Naive thymus-derived CD4-positive, alpha-beta T cell (primary cell): Measurements from ENCODE around the gene GPATCH3. TPM values are rescaled to one million over a fixed set of nuclear protein-coding genes. Genes with fewer than 3 reads are reported as not detected.

Experiments
- ATAC-seq: fragments of 150-1000 bp; cut with Tn5 transposase; 2 replicates; pipeline ENCODE4 v1.10.0; 2021; ENCODE audit warnings: mild to moderate bottlenecking, moderate library complexity
- CTCF ChIA-PET: fragments of 350-600 bp; sonication (Branson Sonifier 250); formaldehyde crosslinking; loops from one replicate; lab custom pipeline; 2021; ENCODE audit warnings: antibody characterized with exemption; lab: Charles Lee
- POLR2A ChIA-PET: fragments of 350-600 bp; sonication (Branson Sonifier 250); formaldehyde crosslinking; loops from one replicate; lab custom pipeline; 2021; ENCODE audit warnings: antibody characterized with exemption, inconsistent platforms; lab: Charles Lee
- DNase-seq, 9 donors: peaks; one replicate each; pipeline versions ENCODE4 v3.0.0 to v3.0.0-alpha.2; 2020 to 2022; ENCODE audit warnings: mixed read lengths in 1 of 9
- H3K27ac ChIP-seq: one replicate; pipeline ENCODE4 v1.7.0; 2013; ENCODE audit warnings: mild to moderate bottlenecking, low read depth, low read length, moderate library complexity
- H3K27me3 ChIP-seq, 2 donors: one replicate each; pipeline ENCODE4 v1.7.0; 2013; ENCODE audit warnings: low read length in 2 of 2, mild to moderate bottlenecking in 2 of 2, moderate library complexity in 2 of 2; ENCODE audit not compliant: control insufficient read depth in 2 of 2, insufficient read depth in 2 of 2
- H3K36me3 ChIP-seq, 3 experiments: 1 replicate in 2 of 3; 2 replicates in 1 of 3; pipeline ENCODE4 v1.7.0; 2013; ENCODE audit warnings: low read length in 3 of 3, mild to moderate bottlenecking in 3 of 3, moderate library complexity in 1 of 3; ENCODE audit not compliant: insufficient read depth in 3 of 3, control insufficient read depth in 2 of 3
- H3K4me1 ChIP-seq, 2 donors: one replicate each; pipeline ENCODE4 v1.7.0; 2013; ENCODE audit warnings: low read length in 2 of 2, mild to moderate bottlenecking in 2 of 2, moderate library complexity in 1 of 2; ENCODE audit not compliant: control insufficient read depth in 2 of 2, insufficient read depth in 2 of 2
- H3K4me3 ChIP-seq: 2 replicates; pipeline ENCODE4 v1.7.0; 2013; ENCODE audit warnings: mild to moderate bottlenecking, low read length
- H3K9me3 ChIP-seq, 3 experiments: 1 replicate in 2 of 3; 2 replicates in 1 of 3; pipeline ENCODE4 v1.7.0; 2013; ENCODE audit warnings: low read length in 3 of 3; ENCODE audit not compliant: control insufficient read depth in 2 of 3
- H3K27ac Mint-ChIP-seq, 9 donors: one replicate each; pipeline ENCODE4 v1.8.0; 2020 to 2022; ENCODE audit warnings: mixed read lengths in 9 of 9, mild to moderate bottlenecking in 8 of 9, moderate library complexity in 5 of 9, inconsistent platforms in 2 of 9
- H3K27me3 Mint-ChIP-seq, 5 donors: one replicate each; pipeline ENCODE4 v1.8.0; 2021 to 2022; ENCODE audit warnings: mixed read lengths in 5 of 5, mild to moderate bottlenecking in 1 of 5
- H3K36me3 Mint-ChIP-seq, 5 donors: one replicate each; pipeline ENCODE4 v1.8.0; 2020 to 2022; ENCODE audit warnings: mixed read lengths in 5 of 5, mild to moderate bottlenecking in 3 of 5, inconsistent platforms in 1 of 5
- H3K4me1 Mint-ChIP-seq, 7 donors: one replicate each; pipeline ENCODE4 v1.8.0; 2020 to 2022; ENCODE audit warnings: mixed read lengths in 7 of 7, mild to moderate bottlenecking in 3 of 7, inconsistent platforms in 1 of 7
- H3K4me3 Mint-ChIP-seq, 10 donors: one replicate each; pipeline ENCODE4 v1.8.0; 2020 to 2022; ENCODE audit warnings: mild to moderate bottlenecking in 10 of 10, mixed read lengths in 10 of 10, moderate library complexity in 6 of 10, inconsistent platforms in 2 of 10
- H3K9me3 Mint-ChIP-seq, 11 donors: one replicate each; pipeline ENCODE4 v1.8.0; 2020 to 2022; ENCODE audit warnings: mixed read lengths in 11 of 11, mild to moderate bottlenecking in 4 of 11, inconsistent platforms in 1 of 11, moderate library complexity in 1 of 11
- intact Hi-C, 2 donors: fragments of 100-400 bp; cut with micrococcal nuclease; formaldehyde crosslinking; loops; one replicate each; pipeline ENCODE4 v1.15.1; 2023
- polyA plus RNA-seq, 2 donors: library from polyadenylated mRNA; unstranded; fragments of 300-500 nt; fragmentation: Illumina TruSeq; gene quantifications; one replicate each; pipeline ENCODE4 v1.2.3, GENCODE V29; 2021
- total RNA-seq, 6 experiments: library from RNA in 5 of 6; stranded (reverse) in 5 of 6; gene quantifications; 1 replicate in 5 of 6; 2 replicates in 1 of 6; pipeline ENCODE4 v1.2.3 and lab custom pipeline; 2021 to 2026

GPATCH3 gene
- total and polyA plus RNA-seq, 7 experiments from 2014 or later = 12.5 to 38.4 (median 21.6) TPM

- no peak overlapping the region for H3K27ac ChIP-seq
- Mint-ChIP-seq H3K27me3 (no peaks in the 10 kb centered on the region), H3K27ac (peak overlapping the region in 1 of 9 donors; percentile 44), H3K4me1 (peaks cover 25 to 40% (median 32%) of the 10 kb centered on the region in 7 donors), H3K9me3 (no peaks in the 10 kb centered on the region), H3K4me3 (peak overlapping the region in 2 of 10 donors; percentile 6 to 34), H3K36me3 (peaks cover 14 to 24% (median 16%) of the 10 kb centered on the region in 5 donors)
- ATAC-seq (no peak), DNase-seq (no peak)
- ChIA-PET CTCF (no interaction called here), POLR2A (no interaction called here)
- no peaks in the 10 kb centered on the region for H3K9me3 ChIP-seq
- peaks cover 6 to 9% of the 10 kb centered on the region in 2 donors for H3K4me1 ChIP-seq
- H3K27me3 ChIP-seq = no peaks in the 10 kb centered on the region
- intact Hi-C loops = no loop called here
- H3K4me3 ChIP-seq = no peak overlapping the region
- peaks cover 0 to 63% (median 8%) of the 10 kb centered on the region in 3 experiments for H3K36me3 ChIP-seq
Measured at GRCh38 chr1:26894263-26894662, 6.0 kb downstream of the GPATCH3 start.

DNA sequence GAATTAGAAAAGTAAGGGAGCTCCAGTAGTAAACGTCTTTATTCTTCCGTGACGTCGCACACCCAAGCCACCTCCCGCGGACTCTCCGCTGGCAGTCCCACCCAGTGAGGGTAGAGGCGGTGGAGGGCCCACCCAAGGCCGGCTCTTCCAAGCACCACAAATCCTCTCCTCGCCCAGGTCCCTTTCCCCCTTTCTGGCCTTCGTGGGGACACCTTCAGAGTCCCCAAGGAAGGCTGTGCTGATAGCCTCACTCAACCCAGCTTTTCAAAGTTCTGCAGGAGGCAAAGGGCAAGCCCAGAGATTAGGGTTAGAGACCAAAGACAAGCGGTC, 9.8 kb downstream of the GPATCH3 start:
- H3K36me3 ChIP-seq = peaks cover 9 to 73% (median 15%) of the 10 kb centered on the region in 3 experiments
- no peaks in the 10 kb centered on the region for H3K27me3 Mint-ChIP-seq
- no peaks in the 10 kb centered on the region for H3K9me3 ChIP-seq
- CTCF ChIA-PET = interaction anchor here (1.3 kb wide), 2 partner anchors 9 to 11 kb away, joined by 4 to 5 read pairs; partner anchors contain the start of gene GPATCH3
- no peaks in the 10 kb centered on the region for H3K27me3 ChIP-seq
- peaks cover 15 to 34% (median 21%) of the 10 kb centered on the region in 5 donors for H3K36me3 Mint-ChIP-seq
- peak overlapping the region; percentile 98 for H3K4me3 ChIP-seq
- H3K27ac ChIP-seq = peak overlapping the region; percentile 94
- H3K4me1 ChIP-seq = peaks cover 7% of the 10 kb centered on the region in 2 donors
- peaks cover 23 to 42% (median 31%) of the 10 kb centered on the region in 7 donors for H3K4me1 Mint-ChIP-seq
- ATAC-seq (peak; percentile 53), DNase-seq (no peak)
- H3K27ac Mint-ChIP-seq = peak overlapping the region; percentile 93 to 96 (median 95)
- peak overlapping the region; percentile 89 to 98 (median 94) for H3K4me3 Mint-ChIP-seq
- intact Hi-C loops = loop anchor here (1.0 to 2.0 kb wide), 4 partner anchors 10 to 64 kb away; partner anchors contain the start of genes GPATCH3 (in 2 of the 2), NUDC (in 2 of the 2) and ZDHHC18 (in 1 of the 2)
- POLR2A ChIA-PET = interaction anchor here (0.6 to 2.9 kb wide), 17 partner anchors 10 to 419 kb away, joined by 3 to 74 read pairs (median 4); partner anchors contain the start of genes GPATCH3, HMGN2, KDF1 and NUDC
- H3K9me3 Mint-ChIP-seq = no peaks in the 10 kb centered on the region

- Histone ChIP-seq H3K27me3 (no peaks in the 10 kb centered on the region), H3K4me1 (peaks cover 7% of the 10 kb centered on the region in 2 donors), H3K36me3 (peaks cover 14 to 73% (median 16%) of the 10 kb centered on the region in 3 experiments), H3K27ac (peak within 1 kb of the TSS; percentile 94), H3K9me3 (no peaks in the 10 kb centered on the region), H3K4me3 (peak within 1 kb of the TSS; percentile 98)
- Mint-ChIP-seq H3K27me3 (no peaks in the 10 kb centered on the region), H3K36me3 (peaks cover 18 to 37% (median 26%) of the 10 kb centered on the region in 5 donors), H3K9me3 (no peaks in the 10 kb centered on the region), H3K4me1 (peaks cover 22 to 43% (median 35%) of the 10 kb centered on the region in 7 donors), H3K27ac (peak within 1 kb of the TSS; percentile 93 to 96 (median 95)), H3K4me3 (peak within 1 kb of the TSS; percentile 89 to 98 (median 94))
- ChIA-PET POLR2A (interaction anchor here (0.6 to 2.9 kb wide), 19 partner anchors 10 to 418 kb away, joined by 3 to 74 read pairs (median 4); partner anchors contain the start of genes GPATCH3, HMGN2, KDF1 and NUDC), CTCF (interaction anchor here (0.5 to 1.3 kb wide), 4 partner anchors 10 to 142 kb away, joined by 3 to 5 read pairs (median 4); partner anchors contain the start of gene GPATCH3)
- DNase-seq (peak; percentile 49 to 78 (median 73)), ATAC-seq (peak; percentile 97)
- intact Hi-C loops = loop anchor here (1.0 to 2.0 kb wide), 4 partner anchors 10 to 63 kb away; partner anchors contain the start of genes GPATCH3 (in 2 of the 2), NUDC (in 2 of the 2) and ZDHHC18 (in 1 of the 2)
Measured at GRCh38 chr1:26889551-26890466, 10.5 kb downstream of the GPATCH3 start, which contains the start of gene GPN2. Gene GPN2 (minus strand): TSS chr1:26890283. CDS start chr1:26890096, 187 bp downstream.

DNA sequence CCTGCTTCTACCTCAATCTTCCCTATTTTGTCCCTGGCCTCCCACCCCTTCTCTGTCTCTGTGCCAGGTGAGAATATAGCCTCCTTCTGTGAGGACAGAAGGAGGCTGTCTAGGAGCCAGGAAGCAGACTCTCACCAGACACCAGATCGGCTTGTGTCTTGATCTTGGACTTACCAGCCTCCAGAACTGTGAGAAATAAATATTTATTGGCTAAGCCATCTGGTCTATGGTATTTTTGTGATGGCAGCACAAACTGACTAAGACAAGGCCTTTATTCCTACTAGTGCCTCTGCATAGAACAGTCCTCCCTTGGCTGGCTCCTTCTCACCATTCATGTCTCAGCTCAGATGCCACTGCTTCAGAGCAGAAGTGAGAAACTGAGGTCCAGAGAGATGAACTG, 12.0 kb downstream of the GPATCH3 start:
- ChIA-PET POLR2A (interaction anchor here (0.6 to 2.3 kb wide), 4 partner anchors 11 to 1420 kb away, joined by 3 to 8 read pairs (median 4); partner anchors contain the start of gene GPATCH3), CTCF (interaction anchor here (0.6 to 1.5 kb wide), 6 partner anchors 10 to 534 kb away, joined by 3 to 6 read pairs (median 4); no protein-coding TSS in a partner anchor)
- no peak overlapping the region for H3K4me3 ChIP-seq
- Mint-ChIP-seq H3K27me3 (no peaks in the 10 kb centered on the region), H3K4me1 (peaks cover 18 to 40% (median 35%) of the 10 kb centered on the region in 7 donors), H3K9me3 (no peaks in the 10 kb centered on the region), H3K27ac (peak overlapping the region in 7 of 9 donors; percentile 55 to 96 (median 95)), H3K4me3 (peak overlapping the region; percentile 89 to 98 (median 94)), H3K36me3 (peaks cover 15 to 38% (median 29%) of the 10 kb centered on the region in 5 donors)
- peaks cover 7% of the 10 kb centered on the region in 2 donors for H3K4me1 ChIP-seq
- ATAC-seq (no peak), DNase-seq (no peak)
- peak overlapping the region; percentile 37 for H3K27ac ChIP-seq
- intact Hi-C loops = no loop called here
- no peaks in the 10 kb centered on the region for H3K9me3 ChIP-seq
- no peaks in the 10 kb centered on the region for H3K27me3 ChIP-seq
- H3K36me3 ChIP-seq = peaks cover 19 to 73% (median 20%) of the 10 kb centered on the region in 3 experiments

GRCh38 chr1:26887125-26887524, 13.1 kb downstream of the GPATCH3 start:
- Mint-ChIP-seq H3K4me1 (peaks cover 22 to 49% (median 36%) of the 10 kb centered on the region in 7 donors), H3K9me3 (no peaks in the 10 kb centered on the region), H3K36me3 (peaks cover 9 to 44% (median 33%) of the 10 kb centered on the region in 5 donors), H3K27me3 (no peaks in the 10 kb centered on the region), H3K4me3 (peak overlapping the region; percentile 10 to 75 (median 52)), H3K27ac (peak overlapping the region in 7 of 9 donors; percentile 35 to 83 (median 59))
- H3K4me3 ChIP-seq = no peak overlapping the region
- H3K27me3 ChIP-seq = no peaks in the 10 kb centered on the region
- intact Hi-C loops = no loop called here
- peaks cover 19 to 73% (median 28%) of the 10 kb centered on the region in 3 experiments for H3K36me3 ChIP-seq
- DNase-seq (peak in 4 of 9 donors; percentile 9 to 27 (median 18)), ATAC-seq (no peak)
- H3K27ac ChIP-seq = no peak overlapping the region
- ChIA-PET POLR2A (interaction anchor here (0.6 to 2.3 kb wide), 3 partner anchors 13 to 336 kb away, joined by 3 to 8 read pairs (median 3); partner anchors contain the start of gene GPATCH3), CTCF (interaction anchor here (0.6 to 1.4 kb wide), 11 partner anchors 8 to 436 kb away, joined by 3 to 8 read pairs (median 4); no protein-coding TSS in a partner anchor)
- no peaks in the 10 kb centered on the region for H3K9me3 ChIP-seq
- H3K4me1 ChIP-seq = peaks cover 7% of the 10 kb centered on the region in 2 donors
